Thymus (tissue), 11 donors: Measurements from ENCODE around the gene KCNJ1. TPM values are rescaled to one million over a fixed set of nuclear protein-coding genes. Genes with fewer than 3 reads are reported as not detected.

ENCODE experiments used
- DNase-seq, 9 donors: peaks; one replicate each; pipeline ENCODE4 v3.0.0-alpha.2; 2013; ENCODE audit warnings: low spot score in 9 of 9, low read depth in 6 of 9, missing footprints in 1 of 9
- H3K27ac ChIP-seq, 2 donors: one replicate each; pipeline ENCODE4 v1.5.1; 2013; ENCODE audit warnings: control low read depth in 1 of 2, low read depth in 1 of 2, low read length in 1 of 2, mild to moderate bottlenecking in 1 of 2, moderate library complexity in 1 of 2
- H3K27me3 ChIP-seq, 2 donors: one replicate each; pipeline ENCODE4 v1.5.1; 2013; ENCODE audit warnings: low read length in 1 of 2; ENCODE audit not compliant: control insufficient read depth in 2 of 2, insufficient read depth in 1 of 2
- H3K36me3 ChIP-seq, 2 donors: one replicate each; pipeline ENCODE4 v1.5.1; 2013; ENCODE audit warnings: low read length in 1 of 2, mild to moderate bottlenecking in 1 of 2, moderate library complexity in 1 of 2; ENCODE audit not compliant: control insufficient read depth in 2 of 2, insufficient read depth in 2 of 2
- H3K4me1 ChIP-seq, 2 donors: one replicate each; pipeline ENCODE4 v1.5.1; 2013; ENCODE audit warnings: low read length in 2 of 2; ENCODE audit not compliant: control insufficient read depth in 2 of 2, insufficient read depth in 2 of 2
- H3K4me3 ChIP-seq, 2 donors: one replicate each; pipeline ENCODE4 v1.5.1; 2013; ENCODE audit warnings: low read length in 2 of 2, control low read depth in 1 of 2, mild to moderate bottlenecking in 1 of 2
- H3K9me3 ChIP-seq, 2 donors: one replicate each; pipeline ENCODE4 v1.5.1; 2013; ENCODE audit warnings: low read length in 1 of 2, mild to moderate bottlenecking in 1 of 2; ENCODE audit not compliant: control insufficient read depth in 2 of 2, insufficient read depth in 1 of 2
- WGBS: extraction: QIAGEN DNeasy Blood & Tissue Kit; methylation state at CpG from one replicate; pipeline ENCODE4 v1.1.7; 2013; 5-methylcytosine and 5-hydroxymethylcytosine counted together
- polyA plus RNA-seq: library from polyadenylated mRNA; stranded (reverse); fragments of 200-250 nt; gene quantifications from one replicate; pipeline ENCODE4 v1.2.3, GENCODE V29; 2013
- total RNA-seq: library from RNA; stranded (reverse); fragments of 120-200 nt; gene quantifications from one replicate; pipeline ENCODE4 v1.2.4, GENCODE V29; 2013
- donor health status: healthy.

KCNJ1 gene
- total and polyA plus RNA-seq, 2 donors, result 0.18 to 0.19 TPM

GRCh38 chr11:128852327-128853023 is 14.6 kb downstream of the KCNJ1 start:
- Histone ChIP-seq H3K4me3 (no peak overlapping the region), H3K27ac (no peak overlapping the region), H3K9me3 (peaks cover 0 to 1% of the 10 kb centered on the region in 2 donors), H3K27me3 (no peaks in the 10 kb centered on the region), H3K4me1 (no peaks in the 10 kb centered on the region), H3K36me3 (no peaks in the 10 kb centered on the region)
- DNase-seq, result no peak
- WGBS, result 95% methylated on average over 13 of the region's 13 CpGs

- no peak overlapping the region for H3K4me3 ChIP-seq
- H3K9me3 ChIP-seq, result no peaks in the 10 kb centered on the region
- 46% methylated on average over 10 of the region's 10 CpGs for WGBS
- peaks cover 0 to 8% of the 10 kb centered on the region in 2 donors for H3K4me1 ChIP-seq
- no peaks in the 10 kb centered on the region for H3K36me3 ChIP-seq
- peak in 3 of 9 donors; percentile 47 to 68 (median 67) for DNase-seq
- no peak overlapping the region for H3K27ac ChIP-seq
- H3K27me3 ChIP-seq, result no peaks in the 10 kb centered on the region
Observed at GRCh38 chr11:128848815-128849455, 18.2 kb downstream of the KCNJ1 start.

- Histone ChIP-seq H3K27ac (no peak overlapping the region), H3K36me3 (no peaks in the 10 kb centered on the region), H3K4me1 (peaks cover 0 to 8% of the 10 kb centered on the region in 2 donors), H3K27me3 (no peaks in the 10 kb centered on the region), H3K9me3 (no peaks in the 10 kb centered on the region), H3K4me3 (no peak overlapping the region)
- DNase-seq, result no peak
- 97% methylated on average over 4 of the region's 4 CpGs for WGBS
Observed at GRCh38 chr11:128846985-128847384, 20.1 kb downstream of the KCNJ1 start.

- no peaks in the 10 kb centered on the region for H3K27me3 ChIP-seq
- DNase-seq, result peak in 2 of 9 donors; percentile 31 to 56
- no peaks in the 10 kb centered on the region for H3K36me3 ChIP-seq
- peaks cover 0 to 14% of the 10 kb centered on the region in 2 donors for H3K4me1 ChIP-seq
- 37% methylated on average over 2 of the region's 2 CpGs for WGBS
- H3K9me3 ChIP-seq, result no peaks in the 10 kb centered on the region
- no peak overlapping the region for H3K4me3 ChIP-seq
- H3K27ac ChIP-seq, result no peak overlapping the region
Observed at GRCh38 chr11:128845334-128845780, 21.7 kb downstream of the KCNJ1 start.

- no peak for DNase-seq
- no peaks in the 10 kb centered on the region for H3K9me3 ChIP-seq
- H3K4me1 ChIP-seq, result peaks cover 0 to 14% of the 10 kb centered on the region in 2 donors
- H3K27me3 ChIP-seq, result no peaks in the 10 kb centered on the region
- no peak overlapping the region for H3K4me3 ChIP-seq
- H3K36me3 ChIP-seq, result no peaks in the 10 kb centered on the region
- WGBS, result 68% methylated on average over 2 of the region's 2 CpGs
- H3K27ac ChIP-seq, result no peak overlapping the region
Observed at GRCh38 chr11:128843198-128843785, 23.8 kb downstream of the KCNJ1 start.

- peaks cover 0 to 17% of the 10 kb centered on the region in 2 donors for H3K4me1 ChIP-seq
- DNase-seq, result peak in 1 of 9 donors; percentile 33
- H3K27ac ChIP-seq, result no peak overlapping the region
- H3K36me3 ChIP-seq, result no peaks in the 10 kb centered on the region
- WGBS, result 62% methylated on average over 7 of the region's 7 CpGs
- H3K9me3 ChIP-seq, result no peaks in the 10 kb centered on the region
- no peaks in the 10 kb centered on the region for H3K27me3 ChIP-seq
- no peak overlapping the region for H3K4me3 ChIP-seq
Observed at GRCh38 chr11:128841461-128842072, 25.5 kb downstream of the KCNJ1 start.

GRCh38 chr11:128840783-128841182 is 26.3 kb downstream of the KCNJ1 start:
- no peak overlapping the region for H3K4me3 ChIP-seq
- DNase-seq, result no peak
- 70% methylated on average over 2 of the region's 2 CpGs for WGBS
- H3K36me3 ChIP-seq, result no peaks in the 10 kb centered on the region
- H3K27me3 ChIP-seq, result no peaks in the 10 kb centered on the region
- no peak overlapping the region for H3K27ac ChIP-seq
- H3K9me3 ChIP-seq, result no peaks in the 10 kb centered on the region
- H3K4me1 ChIP-seq, result peaks cover 0 to 17% of the 10 kb centered on the region in 2 donors

- Histone ChIP-seq H3K4me3 (no peak overlapping the region), H3K36me3 (no peaks in the 10 kb centered on the region), H3K4me1 (peaks cover 0 to 11% of the 10 kb centered on the region in 2 donors), H3K27ac (no peak overlapping the region), H3K9me3 (no peaks in the 10 kb centered on the region), H3K27me3 (no peaks in the 10 kb centered on the region)
- DNase-seq, result no peak
- WGBS, result 61% methylated on average over 5 of the region's 5 CpGs
Observed at GRCh38 chr11:128840137-128840536, 27.0 kb downstream of the KCNJ1 start.

- Histone ChIP-seq H3K36me3 (no peaks in the 10 kb centered on the region), H3K4me1 (peaks cover 0 to 9% of the 10 kb centered on the region in 2 donors), H3K27ac (no peak overlapping the region), H3K27me3 (no peaks in the 10 kb centered on the region), H3K4me3 (no peak overlapping the region), H3K9me3 (no peaks in the 10 kb centered on the region)
- WGBS, result 95% methylated on average over 5 of the region's 5 CpGs
- no peak for DNase-seq
Observed at GRCh38 chr11:128839081-128839480, 28.0 kb downstream of the KCNJ1 start.
